Fibroblast of villous mesenchyme (primary cell): Measurements from ENCODE around the gene LYPLA2. TPM values are rescaled to one million over a fixed set of nuclear protein-coding genes. Genes with fewer than 3 reads are reported as not detected.

Experiments
- DNase-seq: peaks from one replicate; pipeline ENCODE4 v3.0.0-alpha.2; 2010; ENCODE audit warnings: low read depth
- H3K4me3 ChIP-seq: 2 replicates; pipeline ENCODE4 v1.5.1; 2011; ENCODE audit warnings: low read depth, mild to moderate bottlenecking, low read length
- total RNA-seq: library from RNA; depleted of rRNA; stranded (reverse); fragments of >200 nt; gene quantifications from 2 replicates; pipeline ENCODE4 v1.2.3, GENCODE V29; 2012
- TF ChIP-seq, protein P1 (sequence below): IDR thresholded peaks from 2 replicates; pipeline ENCODE4 v1.5.1; 2012; ENCODE audit warnings: low read depth, mild to moderate bottlenecking, low read length; ENCODE audit not compliant: insufficient read depth

The LYPLA2 gene
- total RNA-seq, 1 donor = 48.8 TPM

DNA sequence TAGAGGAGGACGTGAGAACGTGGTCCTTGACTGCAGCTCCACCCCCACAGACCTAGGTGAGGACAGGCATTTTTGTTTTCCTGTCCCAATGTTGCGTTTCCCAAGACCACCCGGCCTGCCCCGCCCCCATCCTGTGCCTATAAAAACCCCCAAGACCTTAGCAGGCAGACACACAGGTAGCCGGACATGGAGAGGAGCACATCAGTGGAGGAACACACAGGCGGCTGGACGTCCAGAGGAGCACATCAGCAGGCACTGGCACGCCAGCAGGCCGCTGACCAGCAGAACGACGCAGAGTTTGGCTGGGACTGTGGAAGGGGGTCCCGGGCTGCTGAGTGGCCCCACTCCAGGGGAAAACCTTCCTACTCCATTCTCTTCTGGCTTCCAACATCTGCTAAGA, 47.0 kb downstream of the LYPLA2 start:
- H3K4me3 ChIP-seq = peak overlapping the region; percentile 48
- TF ChIP-seq, protein P1, sequence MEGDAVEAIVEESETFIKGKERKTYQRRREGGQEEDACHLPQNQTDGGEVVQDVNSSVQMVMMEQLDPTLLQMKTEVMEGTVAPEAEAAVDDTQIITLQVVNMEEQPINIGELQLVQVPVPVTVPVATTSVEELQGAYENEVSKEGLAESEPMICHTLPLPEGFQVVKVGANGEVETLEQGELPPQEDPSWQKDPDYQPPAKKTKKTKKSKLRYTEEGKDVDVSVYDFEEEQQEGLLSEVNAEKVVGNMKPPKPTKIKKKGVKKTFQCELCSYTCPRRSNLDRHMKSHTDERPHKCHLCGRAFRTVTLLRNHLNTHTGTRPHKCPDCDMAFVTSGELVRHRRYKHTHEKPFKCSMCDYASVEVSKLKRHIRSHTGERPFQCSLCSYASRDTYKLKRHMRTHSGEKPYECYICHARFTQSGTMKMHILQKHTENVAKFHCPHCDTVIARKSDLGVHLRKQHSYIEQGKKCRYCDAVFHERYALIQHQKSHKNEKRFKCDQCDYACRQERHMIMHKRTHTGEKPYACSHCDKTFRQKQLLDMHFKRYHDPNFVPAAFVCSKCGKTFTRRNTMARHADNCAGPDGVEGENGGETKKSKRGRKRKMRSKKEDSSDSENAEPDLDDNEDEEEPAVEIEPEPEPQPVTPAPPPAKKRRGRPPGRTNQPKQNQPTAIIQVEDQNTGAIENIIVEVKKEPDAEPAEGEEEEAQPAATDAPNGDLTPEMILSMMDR = no peak
- no peak for DNase-seq

DNA sequence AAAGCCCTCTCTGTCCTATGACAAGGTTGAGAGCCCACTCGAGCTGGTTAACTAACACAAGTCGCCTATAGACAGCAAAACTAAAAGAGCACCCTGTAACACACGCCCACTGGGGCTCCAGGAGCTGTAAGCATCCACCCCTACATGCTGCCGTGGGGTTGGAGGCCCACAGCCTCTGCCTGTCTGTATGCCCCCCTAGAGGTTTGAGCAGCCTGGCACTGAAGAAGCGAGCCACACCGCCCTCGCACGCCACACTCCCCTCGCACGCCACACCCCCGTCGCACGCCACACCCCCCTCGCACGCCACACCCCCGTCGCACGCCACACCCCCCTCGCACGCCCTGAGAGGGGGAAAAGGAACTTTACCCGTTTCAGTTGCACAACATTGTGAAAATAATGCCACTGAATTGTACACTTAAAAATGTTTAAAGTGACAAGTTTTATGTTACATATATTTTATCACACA, 47.5 kb downstream of the LYPLA2 start:
- DNase-seq = peak; percentile 53
- TF ChIP-seq, protein P1 = no peak
- peak overlapping the region; percentile 48 for H3K4me3 ChIP-seq

DNA sequence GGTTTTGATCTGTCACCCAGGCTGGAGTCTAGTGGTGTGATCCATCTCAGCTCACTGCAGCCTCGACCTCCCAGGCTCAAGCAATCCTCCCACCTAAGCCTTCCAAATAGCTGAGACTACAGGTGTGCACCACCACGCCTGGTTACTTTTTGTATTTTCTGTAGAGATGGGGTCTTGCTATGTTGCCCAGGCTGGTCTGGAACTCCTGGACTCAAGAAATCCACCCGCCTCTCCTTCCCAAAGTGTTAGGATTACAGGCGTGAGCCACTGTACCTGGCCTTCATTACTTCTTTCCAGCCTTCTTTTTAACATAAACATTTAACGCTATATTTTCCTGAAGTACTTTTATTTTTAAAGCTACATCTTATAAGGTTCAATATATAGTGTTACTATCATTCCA, 52.7 kb downstream of the LYPLA2 start:
- no peak overlapping the region for H3K4me3 ChIP-seq
- DNase-seq = no peak
- TF ChIP-seq, protein P1 = no peak

Other genes with a start within 250 kb of the LYPLA2 start
- gene ID3, start 231.6 kb upstream of the LYPLA2 start, total RNA-seq = 32.4 and 86.3 TPM in 2 replicates
- gene RPL11, start 99.3 kb upstream of the LYPLA2 start, total RNA-seq = 521 and 592 TPM in 2 replicates
- 30.9 and 46.2 TPM in 2 replicates for gene ELOA, start 47.7 kb upstream of the LYPLA2 start, total RNA-seq
- gene PITHD1, start 12.7 kb upstream of the LYPLA2 start, total RNA-seq = 25.4 and 28.9 TPM in 2 replicates
- 31.5 and 33.5 TPM in 2 replicates for gene GALE, start 9.6 kb downstream of the LYPLA2 start, total RNA-seq
- 30.3 and 37.1 TPM in 2 replicates for gene HMGCL, start 34.3 kb downstream of the LYPLA2 start, total RNA-seq
- 4.8 and 7.8 TPM in 2 replicates for gene FUCA1, start 77.1 kb downstream of the LYPLA2 start, total RNA-seq
- gene CNR2, start 122.2 kb downstream of the LYPLA2 start, total RNA-seq = not detected in 2 replicates
- gene PNRC2, start 168.7 kb downstream of the LYPLA2 start, total RNA-seq = 60.9 and 108 TPM in 2 replicates
- 83.8 and 117 TPM in 2 replicates for gene SRSF10, start 189.2 kb downstream of the LYPLA2 start, total RNA-seq